ENCODE measurements around the gene LRRC56.

LRRC56 gene

DNA sequence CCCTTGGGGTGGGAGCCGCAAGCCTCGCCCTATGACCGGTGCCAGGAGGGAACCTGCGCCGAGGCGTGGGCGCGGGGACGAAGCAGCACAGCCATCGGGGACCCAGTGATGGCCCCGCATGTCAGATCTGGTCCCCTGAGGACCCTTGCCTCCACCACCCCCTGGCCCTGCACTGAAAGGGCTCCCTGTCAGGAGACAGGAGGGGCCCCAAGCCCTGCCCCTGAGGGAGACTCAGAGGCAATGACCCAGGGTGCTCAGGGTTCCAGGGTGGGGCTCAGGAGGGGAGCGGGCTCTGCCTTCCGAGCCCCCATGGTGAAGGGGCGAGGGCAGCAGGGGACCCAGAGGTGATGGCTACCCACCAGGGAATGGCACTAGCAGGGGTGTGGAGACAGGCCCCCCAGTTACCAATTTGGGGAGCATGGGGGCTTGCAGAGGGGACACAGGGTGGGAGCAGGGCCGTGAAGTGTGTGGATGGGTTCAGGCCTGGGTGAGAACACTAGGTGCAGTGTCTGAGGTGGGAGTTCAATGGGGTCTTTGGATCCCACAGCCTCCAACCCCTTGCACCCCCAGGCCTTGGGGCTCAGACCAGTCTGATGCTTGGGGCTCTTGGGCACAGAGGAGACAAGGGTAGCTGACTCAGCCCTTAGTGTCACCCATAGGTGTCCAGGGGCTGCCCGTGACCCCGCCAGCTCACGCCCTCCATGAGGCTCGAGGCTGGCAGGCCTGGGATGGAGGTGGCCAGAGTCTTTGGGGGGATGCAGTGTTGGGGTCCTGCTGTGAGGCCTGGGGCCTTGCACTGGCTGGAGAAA lies 499 bp downstream of the LRRC56 start:
- peaks cover 0 to 38% (median 34%) of the 10 kb centered on the region in 4 experiments for H3K4me1 ChIP-seq (ENCODE audit: control extremely low read depth in 1 of 4, control insufficient read depth in 4 of 4, insufficient read depth in 4 of 4, low read length in 3 of 4)
- WGBS (ENCODE audit: insufficient coverage) = 30% methylated on average over 9 of the region's 19 CpGs
- ChIA-PET CTCF (interaction anchor here (1.5 kb wide), 1 partner anchor 24 kb away, joined by 3 read pairs; no protein-coding TSS in a partner anchor), POLR2A (no interaction called here)
- H3K27ac ChIP-seq (ENCODE audit: insufficient read depth in 1 of 2, low read depth in 1 of 2, low read length in 2 of 2, poor library complexity in 1 of 2, severe bottlenecking in 2 of 2) = no peak overlapping the region
- peak overlapping the region in 6 of 7 experiments; percentile 6 to 85 (median 60) for H3K4me3 ChIP-seq (ENCODE audit: control insufficient read depth in 1 of 7, extremely low read depth in 1 of 7, insufficient read depth in 4 of 7, low read depth in 2 of 7, low read length in 6 of 7)
- peaks cover 2 to 11% (median 8%) of the 10 kb centered on the region in 4 experiments for H3K36me3 ChIP-seq (ENCODE audit: control insufficient read depth in 4 of 4, insufficient read depth in 4 of 4, low read length in 3 of 4)
- no peaks in the 10 kb centered on the region for H3K27me3 ChIP-seq (replicated peaks in 2 of 5; ENCODE audit: control insufficient read depth in 4 of 5, insufficient read depth in 5 of 5, low read length in 4 of 5)
- no peaks in the 10 kb centered on the region for H3K9me3 ChIP-seq (ENCODE audit: control extremely low read depth in 1 of 5, control insufficient read depth in 4 of 5, insufficient read depth in 2 of 5, low read depth in 1 of 5, low read length in 4 of 5)
- DNase-seq = no peak

DNA sequence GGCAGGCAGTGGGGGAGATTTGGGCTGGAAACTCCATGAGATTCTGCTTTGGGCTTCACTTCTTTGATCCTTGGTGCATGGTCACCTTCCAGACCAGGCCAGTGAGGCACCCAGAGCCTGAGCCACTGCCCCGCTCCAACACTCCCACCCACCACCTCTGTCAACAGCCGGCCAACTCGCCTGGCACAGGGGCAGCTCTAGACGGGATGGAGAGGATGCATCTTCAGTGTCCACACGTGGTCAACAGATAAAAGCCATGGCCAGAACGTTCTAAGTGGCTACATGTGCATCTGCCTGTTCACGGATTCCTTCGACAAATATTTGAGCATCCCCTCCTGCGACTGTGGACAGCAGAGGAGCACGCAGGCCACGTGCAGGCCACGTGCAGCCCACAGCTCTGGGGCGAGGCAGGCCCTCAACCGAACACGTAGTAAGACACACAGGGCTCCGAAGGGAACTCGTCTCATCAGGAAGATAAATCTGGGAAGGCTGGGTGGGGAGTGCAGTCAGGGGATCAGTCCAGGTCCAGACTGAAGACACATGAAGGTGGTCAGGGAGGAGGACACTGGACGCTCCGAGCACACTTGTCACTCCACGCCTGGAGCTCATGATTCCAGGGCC lies 1.2 kb downstream of the LRRC56 start:
- ChIA-PET POLR2A (interaction anchor here (0.8 kb wide), 1 partner anchor 37 kb away, joined by 3 read pairs; the partner anchor contains the start of gene PHRF1), CTCF (interaction anchor here (1.5 to 2.1 kb wide), 2 partner anchors 20 to 24 kb away, joined by 3 to 7 read pairs; no protein-coding TSS in a partner anchor)
- Histone ChIP-seq H3K9me3 (ENCODE audit: control extremely low read depth in 1 of 5, control insufficient read depth in 4 of 5, insufficient read depth in 2 of 5, low read depth in 1 of 5, low read length in 4 of 5) (no peaks in the 10 kb centered on the region), H3K27me3 (replicated peaks in 2 of 5; ENCODE audit: control insufficient read depth in 4 of 5, insufficient read depth in 5 of 5, low read length in 4 of 5) (no peaks in the 10 kb centered on the region), H3K4me1 (ENCODE audit: control extremely low read depth in 1 of 4, control insufficient read depth in 4 of 4, insufficient read depth in 4 of 4, low read length in 3 of 4) (peaks cover 0 to 38% (median 34%) of the 10 kb centered on the region in 4 experiments), H3K27ac (ENCODE audit: insufficient read depth in 1 of 2, low read depth in 1 of 2, low read length in 2 of 2, poor library complexity in 1 of 2, severe bottlenecking in 2 of 2) (no peak overlapping the region), H3K36me3 (ENCODE audit: control insufficient read depth in 4 of 4, insufficient read depth in 4 of 4, low read length in 3 of 4) (peaks cover 0 to 5% (median 2%) of the 10 kb centered on the region in 4 experiments), H3K4me3 (ENCODE audit: control insufficient read depth in 1 of 7, extremely low read depth in 1 of 7, insufficient read depth in 4 of 7, low read depth in 2 of 7, low read length in 6 of 7) (no peak overlapping the region)
- DNase-seq = no peak
- 98% methylated on average over 13 of the region's 20 CpGs for WGBS (ENCODE audit: insufficient coverage)

DNA sequence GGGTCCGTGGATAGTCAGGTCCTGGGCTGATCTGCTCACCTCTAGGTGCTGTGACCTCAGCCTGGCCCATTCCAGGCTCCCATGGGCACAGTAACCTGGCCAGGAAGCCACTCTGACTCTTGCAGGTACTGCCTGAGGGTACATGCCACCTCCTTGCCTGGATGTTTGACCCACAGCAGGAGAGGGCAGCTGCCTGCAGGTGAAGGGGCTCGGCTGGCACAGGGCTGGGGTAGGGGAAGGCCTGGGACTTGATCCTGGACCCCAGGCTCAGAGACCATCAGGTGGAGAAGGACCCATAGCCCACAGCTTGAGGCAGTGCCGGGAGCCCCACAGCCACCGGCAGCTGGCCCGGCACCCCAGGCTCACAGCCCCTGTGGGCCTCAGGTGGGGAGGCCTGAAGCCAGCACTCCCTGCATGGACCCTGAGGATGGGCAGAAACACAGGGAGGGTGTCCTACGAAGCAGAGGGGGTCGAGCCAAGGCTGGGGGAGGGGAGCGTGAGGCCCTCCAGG lies 2.7 kb downstream of the LRRC56 start:
- ChIA-PET CTCF (interaction anchor here (0.6 to 2.1 kb wide), 2 partner anchors 21 to 123 kb away, joined by 3 to 7 read pairs; no protein-coding TSS in a partner anchor), POLR2A (no interaction called here)
- H3K27me3 ChIP-seq (replicated peaks in 2 of 5; ENCODE audit: control insufficient read depth in 4 of 5, insufficient read depth in 5 of 5, low read length in 4 of 5) = no peaks in the 10 kb centered on the region
- H3K4me1 ChIP-seq (ENCODE audit: control extremely low read depth in 1 of 4, control insufficient read depth in 4 of 4, insufficient read depth in 4 of 4, low read length in 3 of 4) = peaks cover 0 to 28% (median 24%) of the 10 kb centered on the region in 4 experiments
- no peak overlapping the region for H3K4me3 ChIP-seq (ENCODE audit: control insufficient read depth in 1 of 7, extremely low read depth in 1 of 7, insufficient read depth in 4 of 7, low read depth in 2 of 7, low read length in 6 of 7)
- WGBS (ENCODE audit: insufficient coverage) = 98% methylated on average over 6 of the region's 8 CpGs
- H3K36me3 ChIP-seq (ENCODE audit: control insufficient read depth in 4 of 4, insufficient read depth in 4 of 4, low read length in 3 of 4) = no peaks in the 10 kb centered on the region
- no peak overlapping the region for H3K27ac ChIP-seq (ENCODE audit: insufficient read depth in 1 of 2, low read depth in 1 of 2, low read length in 2 of 2, poor library complexity in 1 of 2, severe bottlenecking in 2 of 2)
- H3K9me3 ChIP-seq (ENCODE audit: control extremely low read depth in 1 of 5, control insufficient read depth in 4 of 5, insufficient read depth in 2 of 5, low read depth in 1 of 5, low read length in 4 of 5) = no peaks in the 10 kb centered on the region
- no peak for DNase-seq

DNA sequence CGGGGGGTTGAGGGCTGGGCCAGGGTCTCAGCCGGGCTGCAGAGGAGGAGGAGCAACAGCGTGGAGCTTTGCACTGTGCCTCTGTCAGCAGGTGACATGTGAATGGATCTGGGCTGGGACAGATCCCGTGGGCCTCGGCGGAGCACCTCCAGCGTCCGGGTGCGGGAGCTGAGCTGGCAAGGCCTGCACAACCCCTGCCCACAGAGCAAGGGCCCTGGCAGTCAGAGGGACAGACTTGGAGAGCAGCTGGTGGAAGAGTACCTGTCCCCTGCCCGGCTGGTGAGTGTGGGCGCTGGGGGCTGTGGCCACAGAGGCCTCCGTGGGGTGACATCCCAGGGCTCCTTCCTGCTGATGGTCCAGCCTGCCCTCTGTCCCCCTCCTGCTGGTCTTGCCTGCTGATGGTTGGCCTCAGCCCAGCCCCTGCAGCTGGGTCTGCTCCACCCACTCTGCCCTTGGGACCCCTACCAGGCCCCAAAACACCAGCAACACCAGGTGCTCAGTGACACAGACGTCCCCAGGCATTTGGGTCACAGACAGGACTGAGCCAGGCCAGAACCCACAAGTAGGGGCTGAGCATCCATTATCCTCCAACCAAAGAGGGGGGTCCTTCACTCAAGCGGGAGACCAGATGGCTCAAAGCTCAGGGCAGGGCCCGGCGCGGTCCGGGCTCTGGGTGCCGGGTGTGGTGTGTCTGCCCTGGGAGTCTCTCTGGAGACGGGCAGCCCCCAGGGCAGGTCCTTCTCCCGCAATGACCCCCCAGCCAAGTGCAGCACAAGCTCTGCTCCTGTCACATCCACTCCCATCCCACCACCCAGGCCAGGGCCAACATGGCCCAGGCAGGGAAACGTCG lies 3.5 kb downstream of the LRRC56 start:
- CTCF ChIA-PET = interaction anchor here (2.1 kb wide), 1 partner anchor 22 kb away, joined by 7 read pairs; no protein-coding TSS in a partner anchor
- Histone ChIP-seq H3K4me3 (ENCODE audit: control insufficient read depth in 1 of 7, extremely low read depth in 1 of 7, insufficient read depth in 4 of 7, low read depth in 2 of 7, low read length in 6 of 7) (no peak overlapping the region), H3K27ac (ENCODE audit: insufficient read depth in 1 of 2, low read depth in 1 of 2, low read length in 2 of 2, poor library complexity in 1 of 2, severe bottlenecking in 2 of 2) (no peak overlapping the region), H3K36me3 (ENCODE audit: control insufficient read depth in 4 of 4, insufficient read depth in 4 of 4, low read length in 3 of 4) (no peaks in the 10 kb centered on the region), H3K4me1 (ENCODE audit: control extremely low read depth in 1 of 4, control insufficient read depth in 4 of 4, insufficient read depth in 4 of 4, low read length in 3 of 4) (peaks cover 0 to 26% (median 23%) of the 10 kb centered on the region in 4 experiments), H3K9me3 (ENCODE audit: control extremely low read depth in 1 of 5, control insufficient read depth in 4 of 5, insufficient read depth in 2 of 5, low read depth in 1 of 5, low read length in 4 of 5) (no peaks in the 10 kb centered on the region), H3K27me3 (replicated peaks in 2 of 5; ENCODE audit: control insufficient read depth in 4 of 5, insufficient read depth in 5 of 5, low read length in 4 of 5) (no peaks in the 10 kb centered on the region)
- POLR2A ChIA-PET = no interaction called here
- no peak for DNase-seq
- WGBS (ENCODE audit: insufficient coverage) = 97% methylated on average over 21 of the region's 23 CpGs

DNA sequence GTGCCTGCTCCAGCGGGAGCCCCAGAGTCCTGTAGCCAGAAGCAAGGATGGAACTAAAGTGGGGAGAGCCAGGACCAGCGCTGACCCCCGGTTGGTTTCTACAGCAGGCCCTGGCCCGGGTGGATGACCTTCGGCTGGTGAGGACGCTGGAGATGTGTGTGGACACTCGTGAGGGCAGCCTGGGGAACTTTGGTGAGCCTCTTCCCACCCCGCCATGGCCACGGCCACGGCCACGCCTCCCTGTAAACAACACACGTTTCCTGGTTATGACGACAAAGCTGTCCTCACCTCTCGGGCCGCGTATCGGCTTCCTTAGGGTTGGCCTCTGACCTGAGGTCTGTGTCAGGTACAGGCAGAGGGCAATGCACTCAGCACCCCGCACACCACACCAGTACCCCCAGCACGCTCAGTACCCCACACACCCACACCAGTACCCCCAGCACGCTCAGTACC lies 4.1 kb downstream of the LRRC56 start:
- no peaks in the 10 kb centered on the region for H3K27me3 ChIP-seq (replicated peaks in 2 of 5; ENCODE audit: control insufficient read depth in 4 of 5, insufficient read depth in 5 of 5, low read length in 4 of 5)
- WGBS (ENCODE audit: insufficient coverage) = 98% methylated on average over 7 of the region's 20 CpGs
- H3K4me3 ChIP-seq (ENCODE audit: control insufficient read depth in 1 of 7, extremely low read depth in 1 of 7, insufficient read depth in 4 of 7, low read depth in 2 of 7, low read length in 6 of 7) = no peak overlapping the region
- H3K36me3 ChIP-seq (ENCODE audit: control insufficient read depth in 4 of 4, insufficient read depth in 4 of 4, low read length in 3 of 4) = no peaks in the 10 kb centered on the region
- no peak for DNase-seq
- H3K27ac ChIP-seq (ENCODE audit: insufficient read depth in 1 of 2, low read depth in 1 of 2, low read length in 2 of 2, poor library complexity in 1 of 2, severe bottlenecking in 2 of 2) = no peak overlapping the region
- peaks cover 0 to 20% (median 17%) of the 10 kb centered on the region in 4 experiments for H3K4me1 ChIP-seq (ENCODE audit: control extremely low read depth in 1 of 4, control insufficient read depth in 4 of 4, insufficient read depth in 4 of 4, low read length in 3 of 4)
- ChIA-PET POLR2A (no interaction called here), CTCF (no interaction called here)
- H3K9me3 ChIP-seq (ENCODE audit: control extremely low read depth in 1 of 5, control insufficient read depth in 4 of 5, insufficient read depth in 2 of 5, low read depth in 1 of 5, low read length in 4 of 5) = no peaks in the 10 kb centered on the region

DNA sequence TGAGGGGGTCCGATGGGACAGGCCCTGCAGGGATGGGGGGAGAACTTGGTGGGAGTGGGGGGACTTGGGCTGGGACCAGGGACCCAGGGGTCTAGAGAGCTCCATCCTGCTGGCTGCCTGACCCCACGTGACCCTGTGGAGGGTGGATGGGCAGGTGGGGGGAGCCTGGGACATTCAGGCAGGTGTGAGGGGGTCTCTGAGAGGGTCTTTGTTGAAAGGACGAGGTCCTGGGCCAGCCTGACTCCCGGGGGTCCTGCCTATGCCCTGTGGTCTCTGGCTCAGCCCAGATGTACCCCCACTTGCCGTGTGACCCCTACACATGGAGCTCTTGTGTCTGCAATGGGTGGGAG lies 7.5 kb downstream of the LRRC56 start:
- 93% methylated on average over 5 of the region's 5 CpGs for WGBS (ENCODE audit: insufficient coverage)
- ChIA-PET CTCF (interaction anchor here (0.9 to 1.1 kb wide), 2 partner anchors 11 to 26 kb away, joined by 3 to 4 read pairs; no protein-coding TSS in a partner anchor), POLR2A (no interaction called here)
- Histone ChIP-seq H3K27me3 (replicated peaks in 2 of 5; ENCODE audit: control insufficient read depth in 4 of 5, insufficient read depth in 5 of 5, low read length in 4 of 5) (no peaks in the 10 kb centered on the region), H3K36me3 (ENCODE audit: control insufficient read depth in 4 of 4, insufficient read depth in 4 of 4, low read length in 3 of 4) (no peaks in the 10 kb centered on the region), H3K4me1 (ENCODE audit: control extremely low read depth in 1 of 4, control insufficient read depth in 4 of 4, insufficient read depth in 4 of 4, low read length in 3 of 4) (no peaks in the 10 kb centered on the region), H3K27ac (ENCODE audit: insufficient read depth in 1 of 2, low read depth in 1 of 2, low read length in 2 of 2, poor library complexity in 1 of 2, severe bottlenecking in 2 of 2) (no peak overlapping the region), H3K4me3 (ENCODE audit: control insufficient read depth in 1 of 7, extremely low read depth in 1 of 7, insufficient read depth in 4 of 7, low read depth in 2 of 7, low read length in 6 of 7) (no peak overlapping the region), H3K9me3 (ENCODE audit: control extremely low read depth in 1 of 5, control insufficient read depth in 4 of 5, insufficient read depth in 2 of 5, low read depth in 1 of 5, low read length in 4 of 5) (no peaks in the 10 kb centered on the region)
- no peak for DNase-seq
